Measurements from ENCODE around the gene ZFX. TPM values are rescaled to one million over a fixed set of nuclear protein-coding genes. Genes with fewer than 3 reads are reported as not detected.

Gene ZFX
- total and polyA plus RNA-seq, 2 of the 8 experiments (the other 6 are each of a cell fraction or from before 2014, with no cell fraction given) = 2.8 to 22.0 TPM

DNA sequence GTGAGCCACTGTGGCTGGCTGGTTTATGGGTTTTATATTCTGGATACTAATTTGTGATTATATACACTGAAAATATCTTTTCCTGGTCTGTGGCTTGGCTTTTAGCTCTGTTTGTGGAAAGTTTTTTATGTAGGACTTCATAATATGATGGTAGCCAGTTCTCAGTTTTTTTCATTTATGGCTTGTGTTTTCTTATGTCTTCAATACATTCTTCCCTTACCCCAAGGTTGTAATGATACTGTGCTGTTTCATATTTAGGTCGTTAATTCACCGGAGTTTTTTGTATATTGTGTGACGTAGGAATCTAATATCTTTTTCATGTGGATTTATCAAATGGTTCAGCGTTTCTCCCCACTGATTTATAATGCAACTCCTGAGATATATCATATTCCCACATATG is 6.6 kb downstream of the ZFX start:
- 89% methylated on average over 4 of the region's 4 CpGs; no CpG with 5 or more reads in 1 of the 2 experiments for WGBS, 2 experiments (ENCODE audit: extremely low coverage in 1 of 2, insufficient coverage in 1 of 2, insufficient read length in 1 of 2, insufficient replicate concordance in 2 of 2, low coverage in 1 of 2, low lambda C conversion rate in 2 of 2, missing lambda C conversion rate in 1 of 2)
- Histone ChIP-seq H3K23me2 (ENCODE audit: low read depth, low read length) (peaks cover 1% of the 10 kb centered on the region; the same call in 1 of the 2 replicates), H3K18ac (ENCODE audit: extremely low read depth, low read length) (no peak overlapping the region), H3K4me1 (replicated peaks in 1 of 4; ENCODE audit: control insufficient read depth in 3 of 4, insufficient read depth in 4 of 4, low read length in 3 of 4) (peaks cover 0 to 3% (median 1%) of the 10 kb centered on the region in 4 experiments; a peak in 2 of 7 replicates), H3K14ac (ENCODE audit: insufficient read length) (no peak overlapping the region), H2BK20ac (ENCODE audit: low read length) (no peak overlapping the region), H3K27me3 (replicated peaks in 1 of 4; ENCODE audit: control insufficient read depth in 3 of 4, extremely low read depth in 1 of 4, insufficient read depth in 3 of 4, low read length in 3 of 4) (no peaks in the 10 kb centered on the region), H4K5ac (ENCODE audit: insufficient read length, low read depth, low read length) (no peak overlapping the region), H3K4me2 (ENCODE audit: insufficient read depth in 1 of 2, low read depth in 2 of 2, low read length in 2 of 2) (no peak overlapping the region), H3K79me1 (ENCODE audit: low read depth, low read length) (no peaks in the 10 kb centered on the region), H3K9ac (replicated peaks in 1 of 4; ENCODE audit: extremely low read depth in 1 of 4, low read depth in 3 of 4, low read length in 3 of 4) (no peak overlapping the region), H4K91ac (replicated peaks; ENCODE audit: insufficient read length, low read length) (no peak overlapping the region), H3K23ac (ENCODE audit: insufficient read length) (no peak overlapping the region), H3K4ac (replicated peaks; ENCODE audit: insufficient read length, low read depth, low read length) (no peak overlapping the region), H2BK12ac (ENCODE audit: low read depth, low read length) (no peak overlapping the region), H3K56ac (replicated peaks; ENCODE audit: insufficient read length, low read depth, low read length) (no peak overlapping the region), H2BK5ac (ENCODE audit: low read depth, low read length) (no peak overlapping the region), H4K8ac (ENCODE audit: extremely low read depth, insufficient read depth, low read length) (no peak overlapping the region), H4K20me1 (replicated peaks in 1 of 2; ENCODE audit: control insufficient read depth in 1 of 2, insufficient read depth in 2 of 2, low read length in 2 of 2) (no peaks in the 10 kb centered on the region), H3K9me3 (ENCODE audit: insufficient read depth in 2 of 2, low read depth in 1 of 2, low read length in 1 of 2) (no peaks in the 10 kb centered on the region), H2BK120ac (replicated peaks; ENCODE audit: low read depth, low read length) (no peak overlapping the region), H3K4me3 (ENCODE audit: extremely low read depth in 1 of 4, insufficient read depth in 2 of 4, low read depth in 3 of 4, low read length in 4 of 4) (no peak overlapping the region), H2AFZ (ENCODE audit: low read length) (no peak overlapping the region), H3K36me3 (ENCODE audit: control insufficient read depth in 2 of 4, insufficient read depth in 4 of 4, low read length in 3 of 4) (no peaks in the 10 kb centered on the region), H3K27ac (ENCODE audit: low read depth, low read length) (no peak overlapping the region), H2AK5ac (ENCODE audit: low read depth, low read length) (no peak overlapping the region), H3K79me2 (ENCODE audit: control insufficient read depth in 1 of 2, insufficient read depth in 2 of 2, low read length in 2 of 2) (peaks cover 0 to 96% of the 10 kb centered on the region in 2 experiments; a peak in 3 of 4 replicates), H2BK15ac (ENCODE audit: low read length) (no peak overlapping the region)
- DNase-seq (ENCODE audit: low read depth in 1 of 2, low spot score in 2 of 2) (no peak), FAIRE-seq (no peak)
- ChIA-PET POLR2A (ENCODE audit: partially characterized antibody) (interaction anchor here (0.9 kb wide), 1 partner anchor 101 kb away, joined by 3 read pairs; the partner anchor contains the start of gene EIF2S3), CTCF (ENCODE audit: partially characterized antibody) (no interaction called here)
- TF ChIP-seq TBP (IDR thresholded peaks at IDR 0.05; ENCODE audit: low read depth, low read length) (no peak), MAFK (IDR thresholded peaks at IDR 0.05; ENCODE audit: low read depth, low read length) (no peak), CBX8 (IDR thresholded peaks at IDR 0.05; ENCODE audit: borderline replicate concordance, low read depth, low read length) (no peak), USF2 (IDR thresholded peaks at IDR 0.05; ENCODE audit: low read length) (no peak), TEAD4 (IDR thresholded peaks at IDR 0.05; ENCODE audit: low read depth, low read length) (no peak), GTF2F1 (IDR thresholded peaks at IDR 0.05; ENCODE audit: borderline replicate concordance, low read depth, low read length) (no peak), FOSL1 (IDR thresholded peaks at IDR 0.05; ENCODE audit: insufficient read depth, low read depth, low read length) (no peak), JUN (IDR thresholded peaks at IDR 0.05; ENCODE audit: low read depth, low read length) (no peak), BCL11A (IDR thresholded peaks at IDR 0.05; ENCODE audit: low read depth in 2 of 2, low read length in 2 of 2) (no peak), POLR2A (IDR thresholded peaks at IDR 0.05; ENCODE audit: control extremely low read depth in 1 of 2, low read depth in 2 of 2, low read length in 2 of 2) (no peak), CTCF (IDR thresholded peaks at IDR 0.05; ENCODE audit: control extremely low read depth in 1 of 3, insufficient read depth in 1 of 3, low read depth in 1 of 3, low read length in 3 of 3) (no peak), BACH1 (IDR thresholded peaks at IDR 0.05; ENCODE audit: low read length) (no peak)

Data from H1 (cell line).